Panc1 (cell line): ENCODE results near the gene DYRK1A. TPM values are rescaled to one million over a fixed set of nuclear protein-coding genes. Genes with fewer than 3 reads are reported as not detected.

Source experiments
- ATAC-seq: fragments of 200-7000 bp; cut with Tn5 transposase; 2 replicates; pipeline ENCODE4 v1.9.1; 2020; ENCODE audit warnings: mild to moderate bottlenecking, moderate library complexity
- BruUV-seq: library from RNA; stranded (reverse); fragments of 400-500 nt; replicated peaks from 2 replicates; lab custom pipeline; 2021; lab: Mats Ljungman, UMichigan
- CTCF ChIA-PET: fragments of 300-600 bp; sonication (Branson Sonifier 250); formaldehyde crosslinking; loops from one replicate; lab custom pipeline; 2022; ENCODE audit warnings: antibody characterized with exemption; lab: Charles Lee
- POLR2A ChIA-PET: fragments of 300-600 bp; sonication (Branson Sonifier 250); formaldehyde crosslinking; loops from one replicate; lab custom pipeline; 2022; ENCODE audit warnings: antibody characterized with exemption; lab: Charles Lee
- DNase-seq: peaks from one replicate; pipeline ENCODE4 v3.0.0-alpha.2; 2010; ENCODE audit warnings: low read depth, low spot score
- H3K27ac ChIP-seq: 2 replicates; pipeline ENCODE4 v1.5.1; 2011; ENCODE audit warnings: mild to moderate bottlenecking, low read length, inconsistent platforms
- H3K27me3 ChIP-seq: fragments of 200-500 bp; sonication (Bioruptor generic); 2 replicates; pipeline ENCODE4 v1.6.0; 2014; ENCODE audit warnings: low read length, inconsistent platforms; ENCODE audit not compliant: control insufficient read depth, insufficient read depth
- H3K36me3 ChIP-seq: fragments of 200-500 bp; sonication (Bioruptor generic); 2 replicates; pipeline ENCODE4 v1.5.1; 2014; ENCODE audit warnings: inconsistent platforms, mild to moderate bottlenecking, low read length, moderate library complexity; ENCODE audit not compliant: control insufficient read depth, insufficient read depth
- H3K4me1 ChIP-seq: 2 replicates; pipeline ENCODE4 v1.5.1; 2011; ENCODE audit warnings: inconsistent platforms, mild to moderate bottlenecking, low read length, moderate library complexity; ENCODE audit not compliant: control insufficient read depth, insufficient read depth
- H3K4me3 ChIP-seq, 2 experiments: 2 replicates each; pipeline ENCODE4 v1.5.1; 2011 to 2012; ENCODE audit warnings: low read depth in 2 of 2, low read length in 2 of 2, mild to moderate bottlenecking in 2 of 2, inconsistent platforms in 1 of 2, moderate library complexity in 1 of 2
- H3K9me3 ChIP-seq: fragments of 200-500 bp; sonication (Bioruptor generic); 2 replicates; pipeline ENCODE4 v1.5.1; 2014; ENCODE audit warnings: low read depth, mild to moderate bottlenecking, inconsistent platforms, low read length, moderate library complexity; ENCODE audit not compliant: control insufficient read depth, insufficient read depth
- POLR2AphosphoS5 ChIP-seq: IDR thresholded peaks from 2 replicates; pipeline ENCODE4 v1.6.1; 2012; ENCODE audit warnings: mild to moderate bottlenecking, low read depth, low read length, moderate library complexity
- REST ChIP-seq, 2 experiments: IDR thresholded peaks; 2 replicates each; pipeline ENCODE4 v1.6.1; 2011 to 2012; ENCODE audit warnings: low read depth in 2 of 2, control low read depth in 1 of 2, low read length in 1 of 2, mild to moderate bottlenecking in 1 of 2, moderate library complexity in 1 of 2; ENCODE audit not compliant: insufficient read depth in 1 of 2
- SIN3A ChIP-seq: IDR thresholded peaks from 2 replicates; pipeline ENCODE4 v1.6.1; 2012; ENCODE audit warnings: low read depth, mild to moderate bottlenecking, low read length, moderate library complexity, borderline replicate concordance; ENCODE audit not compliant: insufficient read depth
- TCF7L2 ChIP-seq: IDR thresholded peaks from 2 replicates; pipeline ENCODE4 v1.6.1; 2011; ENCODE audit warnings: mild to moderate bottlenecking, low read depth, low read length, inconsistent platforms
- in situ Hi-C: cut with HindIII; loops from 2 replicates; pipeline ENCODE4 v1.10.0; 2016; ENCODE audit warnings: low sequenced_read_pairs, low pct_unique_long_range_greater_than_20kb
- intact Hi-C: fragments of 100-400 bp; cut with micrococcal nuclease; formaldehyde crosslinking; loops from one replicate; pipeline ENCODE4 v1.10.0; 2022; ENCODE audit not compliant: unreplicated experiment
- total RNA-seq: library from RNA; stranded (reverse); gene quantifications from one replicate; pipeline ENCODE4 v1.2.1, GENCODE V29; 2021; ENCODE audit not compliant: unreplicated experiment
- TF ChIP-seq, protein P1 (sequence below): fragments of 450-650 bp; IDR thresholded peaks from 2 replicates; pipeline ENCODE4 v1.5.1; 2017; ENCODE audit warnings: mild to moderate bottlenecking

DYRK1A gene
- total RNA-seq, 1 experiment from 2014 or later: 36.1 TPM

DNA sequence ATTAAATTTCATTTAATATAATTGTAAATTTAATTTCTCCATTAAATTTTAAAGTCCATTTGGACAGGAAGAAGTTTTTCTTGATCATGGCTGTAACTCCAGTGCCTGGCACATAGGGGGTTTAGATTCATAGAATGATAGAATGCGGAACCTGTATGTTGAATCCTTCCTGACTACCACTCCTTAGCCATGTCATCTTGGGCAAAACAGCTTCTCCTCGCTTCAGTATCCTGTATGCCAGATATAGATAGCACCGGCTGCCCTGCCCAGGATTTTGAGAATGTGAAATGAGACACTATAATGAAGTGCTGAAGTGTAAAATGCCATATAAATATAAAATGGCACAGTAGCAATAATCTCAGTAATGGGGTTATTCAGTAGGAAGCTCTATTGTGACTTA is 6.4 kb downstream of the DYRK1A start:
- Histone ChIP-seq H3K27ac (peak overlapping the region; percentile 63), H3K4me1 (peaks cover 52% of the 10 kb centered on the region), H3K9me3 (no peaks in the 10 kb centered on the region), H3K27me3 (no peaks in the 10 kb centered on the region), H3K36me3 (no peaks in the 10 kb centered on the region; the same call in 1 of the 2 replicates), H3K4me3 (no peak overlapping the region)
- no TSS peak for BruUV-seq
- ChIA-PET CTCF (no interaction called here), POLR2A (no interaction called here)
- intact Hi-C loops (loop anchor here (5.0 kb wide), 1 partner anchor 79 kb away; no protein-coding TSS in a partner anchor), in situ Hi-C loops (no loop called here)
- TF ChIP-seq REST (IDR thresholded peaks at IDR 0.05; ENCODE audit: insufficient read depth in 1 of 2, low read depth in 2 of 2, low read length in 1 of 2) (no peak), SIN3A (no peak), POLR2AphosphoS5 (no peak), TCF7L2 (no peak)
- TF ChIP-seq, protein P1, sequence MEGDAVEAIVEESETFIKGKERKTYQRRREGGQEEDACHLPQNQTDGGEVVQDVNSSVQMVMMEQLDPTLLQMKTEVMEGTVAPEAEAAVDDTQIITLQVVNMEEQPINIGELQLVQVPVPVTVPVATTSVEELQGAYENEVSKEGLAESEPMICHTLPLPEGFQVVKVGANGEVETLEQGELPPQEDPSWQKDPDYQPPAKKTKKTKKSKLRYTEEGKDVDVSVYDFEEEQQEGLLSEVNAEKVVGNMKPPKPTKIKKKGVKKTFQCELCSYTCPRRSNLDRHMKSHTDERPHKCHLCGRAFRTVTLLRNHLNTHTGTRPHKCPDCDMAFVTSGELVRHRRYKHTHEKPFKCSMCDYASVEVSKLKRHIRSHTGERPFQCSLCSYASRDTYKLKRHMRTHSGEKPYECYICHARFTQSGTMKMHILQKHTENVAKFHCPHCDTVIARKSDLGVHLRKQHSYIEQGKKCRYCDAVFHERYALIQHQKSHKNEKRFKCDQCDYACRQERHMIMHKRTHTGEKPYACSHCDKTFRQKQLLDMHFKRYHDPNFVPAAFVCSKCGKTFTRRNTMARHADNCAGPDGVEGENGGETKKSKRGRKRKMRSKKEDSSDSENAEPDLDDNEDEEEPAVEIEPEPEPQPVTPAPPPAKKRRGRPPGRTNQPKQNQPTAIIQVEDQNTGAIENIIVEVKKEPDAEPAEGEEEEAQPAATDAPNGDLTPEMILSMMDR: no peak
- ATAC-seq (no peak), DNase-seq (no peak)

GRCh38 chr21:37373539-37373938 is 7.0 kb downstream of the DYRK1A start:
- H3K4me1 ChIP-seq: peaks cover 52% of the 10 kb centered on the region
- H3K36me3 ChIP-seq: no peaks in the 10 kb centered on the region; the same call in 1 of the 2 replicates
- H3K27ac ChIP-seq: peak overlapping the region; percentile 63
- POLR2A ChIA-PET: no interaction called here
- no peak for DNase-seq
- H3K4me3 ChIP-seq: no peak overlapping the region
- H3K27me3 ChIP-seq: no peaks in the 10 kb centered on the region
- CTCF ChIA-PET: no interaction called here
- no peaks in the 10 kb centered on the region for H3K9me3 ChIP-seq
- BruUV-seq: no TSS peak
- in situ Hi-C loops: no loop called here
- TF ChIP-seq SIN3A: no peak
- TF ChIP-seq, protein P1: no peak
- no peak for TF ChIP-seq POLR2AphosphoS5
- TF ChIP-seq REST (IDR thresholded peaks at IDR 0.05; ENCODE audit: insufficient read depth in 1 of 2, low read depth in 2 of 2, low read length in 1 of 2): no peak
- TF ChIP-seq TCF7L2: no peak
- intact Hi-C loops: loop anchor here (5.0 kb wide), 1 partner anchor 79 kb away; no protein-coding TSS in a partner anchor
- peak; percentile 60 for ATAC-seq
